Neural cell (in vitro differentiated cells): ENCODE data around the gene ATF5. TPM values are rescaled to one million over a fixed set of nuclear protein-coding genes. Genes with fewer than 3 reads are reported as not detected.

Experiments used
- H2AFZ ChIP-seq: fragments of 200-600, 300-800 bp; sonication (generic), shearing (Covaris generic); 2 replicates; pipeline ENCODE4 v1.6.0; 2014; ENCODE audit warnings: low read depth, mild to moderate bottlenecking, antibody characterized with exemption, low read length, moderate library complexity
- H3F3A ChIP-seq: fragments of 200-600 bp; shearing (Covaris generic); 2 replicates; pipeline ENCODE4 v1.6.1; 2016; ENCODE audit warnings: mild to moderate bottlenecking, moderate library complexity, mixed read lengths, antibody characterized with exemption, low read length; ENCODE audit not compliant: insufficient read depth, poor library complexity, severe bottlenecking
- H3K27ac ChIP-seq: fragments of 200-600, 300-800 bp; sonication (generic), shearing (Covaris generic); 2 replicates; pipeline ENCODE4 v1.5.1; 2014; ENCODE audit warnings: mild to moderate bottlenecking, low read length, moderate library complexity
- H3K27me3 ChIP-seq: fragments of 300-800, 200-600 bp; sonication (generic), shearing (Covaris generic); 2 replicates; pipeline ENCODE4 v1.6.0; 2014; ENCODE audit warnings: mild to moderate bottlenecking, low read depth, low read length, moderate library complexity; ENCODE audit not compliant: insufficient read depth
- H3K36me3 ChIP-seq: fragments of 300-800, 200-600 bp; sonication (generic), shearing (Covaris generic); 2 replicates; pipeline ENCODE4 v1.5.1; 2014; ENCODE audit warnings: mild to moderate bottlenecking, antibody characterized with exemption, low read length, moderate library complexity; ENCODE audit not compliant: insufficient read depth
- H3K4me2 ChIP-seq: fragments of 300-800, 200-600 bp; sonication (generic), shearing (Covaris generic); 2 replicates; pipeline ENCODE4 v1.6.0; 2014; ENCODE audit warnings: mild to moderate bottlenecking, low read length
- H3K4me3 ChIP-seq: fragments of 300-800, 200-600 bp; sonication (generic), shearing (Covaris generic); 2 replicates; pipeline ENCODE4 v1.5.1; 2014; ENCODE audit warnings: mild to moderate bottlenecking, low read length, moderate library complexity
- H3K79me2 ChIP-seq: fragments of 200-600 bp; shearing (Covaris generic); replicated peaks from 2 replicates; pipeline ENCODE4 v1.6.0; 2014; ENCODE audit warnings: mild to moderate bottlenecking, low read length, moderate library complexity; ENCODE audit not compliant: insufficient read depth
- H3K9ac ChIP-seq: fragments of 300-800, 200-600 bp; sonication (generic), shearing (Covaris generic); 2 replicates; pipeline ENCODE4 v1.6.1; 2016; ENCODE audit warnings: mild to moderate bottlenecking, low read length, mixed read lengths
- H3K9me2 ChIP-seq: fragments of 200-600 bp; shearing (Covaris generic); 2 replicates; pipeline ENCODE4 v1.6.1; 2016; ENCODE audit warnings: mild to moderate bottlenecking, low read length, mixed read lengths; ENCODE audit not compliant: insufficient read depth
- H3K9me3 ChIP-seq: fragments of 200-600, 300-800 bp; sonication (generic), shearing (Covaris generic); 2 replicates; pipeline ENCODE4 v1.6.1; 2016; ENCODE audit warnings: mild to moderate bottlenecking, mixed run types, low read length, moderate library complexity, mixed read lengths
- H4K20me1 ChIP-seq: fragments of 200-600 bp; shearing (Covaris generic); 2 replicates; pipeline ENCODE4 v1.6.1; 2016; ENCODE audit warnings: mild to moderate bottlenecking, mixed run types; ENCODE audit not compliant: insufficient read depth
- EP300 ChIP-seq: fragments of 450-650 bp; conservative IDR thresholded peaks from 2 replicates; pipeline ENCODE4 v1.6.1; 2014; ENCODE audit warnings: antibody characterized with exemption, mild to moderate bottlenecking, moderate library complexity; ENCODE audit not compliant: poor library complexity, severe bottlenecking
- EZH2 ChIP-seq: fragments of 200-600, 300-800 bp; shearing (Covaris generic), sonication (generic); IDR thresholded peaks from 2 replicates; pipeline ENCODE4 v1.6.1; 2014; ENCODE audit warnings: antibody characterized with exemption, low read length, borderline replicate concordance, mild to moderate bottlenecking; ENCODE audit not compliant: insufficient read depth, poor library complexity, severe bottlenecking
- MXI1 ChIP-seq: fragments of 450-650 bp; conservative IDR thresholded peaks from 2 replicates; pipeline ENCODE4 v1.6.1; 2014; ENCODE audit warnings: antibody characterized with exemption, mild to moderate bottlenecking; ENCODE audit not compliant: poor library complexity, severe bottlenecking
- POLR2AphosphoS5 ChIP-seq: IDR thresholded peaks from 2 replicates; pipeline ENCODE4 v1.6.1; 2012
- RAD21 ChIP-seq: fragments of 450-650 bp; conservative IDR thresholded peaks from 2 replicates; pipeline ENCODE4 v1.6.1; 2014; ENCODE audit warnings: antibody characterized with exemption, mild to moderate bottlenecking, moderate library complexity
- SMC3 ChIP-seq: fragments of 450-650 bp; conservative IDR thresholded peaks from 2 replicates; pipeline ENCODE4 v1.6.1; 2014; ENCODE audit warnings: antibody characterized with exemption, mild to moderate bottlenecking, moderate library complexity; ENCODE audit not compliant: poor library complexity
- TAF1 ChIP-seq: IDR thresholded peaks from 2 replicates; pipeline ENCODE4 v1.6.1; 2012; ENCODE audit warnings: low read depth
- polyA plus RNA-seq: library from polyadenylated mRNA; depleted of rRNA; stranded (reverse); fragments of >200 nt; gene quantifications from 2 replicates; pipeline ENCODE4 v1.2.3, GENCODE V29; 2014
- TF ChIP-seq, protein P1 (sequence below): fragments of 450-650 bp; IDR thresholded peaks from 2 replicates; pipeline ENCODE4 v1.5.1; 2014; ENCODE audit warnings: antibody characterized with exemption, mild to moderate bottlenecking, moderate library complexity; ENCODE audit not compliant: poor library complexity, severe bottlenecking
- TF ChIP-seq, protein P2 (sequence below): IDR thresholded peaks from 2 replicates; pipeline ENCODE4 v1.6.1; 2012; ENCODE audit warnings: borderline replicate concordance

Gene ATF5
- polyA plus RNA-seq, 1 donor from 2014 or later: 16.1 TPM

DNA sequence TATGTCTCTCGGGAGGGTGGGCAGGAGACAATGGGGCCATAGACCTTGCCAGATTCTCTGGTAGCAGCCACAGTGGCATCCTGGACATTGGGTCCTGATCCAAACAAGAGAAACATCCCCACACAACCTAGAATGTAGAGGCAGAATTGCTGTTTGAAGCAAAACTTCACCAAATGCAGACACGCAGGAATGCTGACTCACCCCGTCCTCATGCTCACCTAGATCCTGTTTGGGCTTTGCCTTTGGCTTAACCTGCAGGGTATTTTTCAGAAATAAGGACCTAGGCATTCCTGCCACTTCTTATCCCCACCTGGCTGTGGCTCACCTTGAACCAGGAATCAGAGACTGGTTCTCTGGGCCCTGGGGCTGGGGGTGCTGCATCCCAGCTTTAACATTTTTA, 44.2 kb upstream of the ATF5 start:
- Histone ChIP-seq H2AFZ (no peak overlapping the region), H4K20me1 (no peaks in the 10 kb centered on the region), H3K4me3 (no peak overlapping the region), H3F3A (no peaks in the 10 kb centered on the region), H3K9me2 (no peaks in the 10 kb centered on the region), H3K9me3 (peaks cover 6% of the 10 kb centered on the region), H3K4me2 (no peak overlapping the region), H3K27me3 (no peaks in the 10 kb centered on the region), H3K36me3 (peaks cover 9% of the 10 kb centered on the region), H3K79me2 (no peaks in the 10 kb centered on the region), H3K9ac (no peak overlapping the region), H3K27ac (no peak overlapping the region)
- TF ChIP-seq SMC3 (no peak), RAD21 (no peak), TAF1 (no peak), EP300 (no peak), POLR2AphosphoS5 (no peak), EZH2 (no peak), MXI1 (no peak)
- TF ChIP-seq, protein P1, sequence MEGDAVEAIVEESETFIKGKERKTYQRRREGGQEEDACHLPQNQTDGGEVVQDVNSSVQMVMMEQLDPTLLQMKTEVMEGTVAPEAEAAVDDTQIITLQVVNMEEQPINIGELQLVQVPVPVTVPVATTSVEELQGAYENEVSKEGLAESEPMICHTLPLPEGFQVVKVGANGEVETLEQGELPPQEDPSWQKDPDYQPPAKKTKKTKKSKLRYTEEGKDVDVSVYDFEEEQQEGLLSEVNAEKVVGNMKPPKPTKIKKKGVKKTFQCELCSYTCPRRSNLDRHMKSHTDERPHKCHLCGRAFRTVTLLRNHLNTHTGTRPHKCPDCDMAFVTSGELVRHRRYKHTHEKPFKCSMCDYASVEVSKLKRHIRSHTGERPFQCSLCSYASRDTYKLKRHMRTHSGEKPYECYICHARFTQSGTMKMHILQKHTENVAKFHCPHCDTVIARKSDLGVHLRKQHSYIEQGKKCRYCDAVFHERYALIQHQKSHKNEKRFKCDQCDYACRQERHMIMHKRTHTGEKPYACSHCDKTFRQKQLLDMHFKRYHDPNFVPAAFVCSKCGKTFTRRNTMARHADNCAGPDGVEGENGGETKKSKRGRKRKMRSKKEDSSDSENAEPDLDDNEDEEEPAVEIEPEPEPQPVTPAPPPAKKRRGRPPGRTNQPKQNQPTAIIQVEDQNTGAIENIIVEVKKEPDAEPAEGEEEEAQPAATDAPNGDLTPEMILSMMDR: no peak
- TF ChIP-seq, protein P2, sequence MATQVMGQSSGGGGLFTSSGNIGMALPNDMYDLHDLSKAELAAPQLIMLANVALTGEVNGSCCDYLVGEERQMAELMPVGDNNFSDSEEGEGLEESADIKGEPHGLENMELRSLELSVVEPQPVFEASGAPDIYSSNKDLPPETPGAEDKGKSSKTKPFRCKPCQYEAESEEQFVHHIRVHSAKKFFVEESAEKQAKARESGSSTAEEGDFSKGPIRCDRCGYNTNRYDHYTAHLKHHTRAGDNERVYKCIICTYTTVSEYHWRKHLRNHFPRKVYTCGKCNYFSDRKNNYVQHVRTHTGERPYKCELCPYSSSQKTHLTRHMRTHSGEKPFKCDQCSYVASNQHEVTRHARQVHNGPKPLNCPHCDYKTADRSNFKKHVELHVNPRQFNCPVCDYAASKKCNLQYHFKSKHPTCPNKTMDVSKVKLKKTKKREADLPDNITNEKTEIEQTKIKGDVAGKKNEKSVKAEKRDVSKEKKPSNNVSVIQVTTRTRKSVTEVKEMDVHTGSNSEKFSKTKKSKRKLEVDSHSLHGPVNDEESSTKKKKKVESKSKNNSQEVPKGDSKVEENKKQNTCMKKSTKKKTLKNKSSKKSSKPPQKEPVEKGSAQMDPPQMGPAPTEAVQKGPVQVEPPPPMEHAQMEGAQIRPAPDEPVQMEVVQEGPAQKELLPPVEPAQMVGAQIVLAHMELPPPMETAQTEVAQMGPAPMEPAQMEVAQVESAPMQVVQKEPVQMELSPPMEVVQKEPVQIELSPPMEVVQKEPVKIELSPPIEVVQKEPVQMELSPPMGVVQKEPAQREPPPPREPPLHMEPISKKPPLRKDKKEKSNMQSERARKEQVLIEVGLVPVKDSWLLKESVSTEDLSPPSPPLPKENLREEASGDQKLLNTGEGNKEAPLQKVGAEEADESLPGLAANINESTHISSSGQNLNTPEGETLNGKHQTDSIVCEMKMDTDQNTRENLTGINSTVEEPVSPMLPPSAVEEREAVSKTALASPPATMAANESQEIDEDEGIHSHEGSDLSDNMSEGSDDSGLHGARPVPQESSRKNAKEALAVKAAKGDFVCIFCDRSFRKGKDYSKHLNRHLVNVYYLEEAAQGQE: no peak

DNA sequence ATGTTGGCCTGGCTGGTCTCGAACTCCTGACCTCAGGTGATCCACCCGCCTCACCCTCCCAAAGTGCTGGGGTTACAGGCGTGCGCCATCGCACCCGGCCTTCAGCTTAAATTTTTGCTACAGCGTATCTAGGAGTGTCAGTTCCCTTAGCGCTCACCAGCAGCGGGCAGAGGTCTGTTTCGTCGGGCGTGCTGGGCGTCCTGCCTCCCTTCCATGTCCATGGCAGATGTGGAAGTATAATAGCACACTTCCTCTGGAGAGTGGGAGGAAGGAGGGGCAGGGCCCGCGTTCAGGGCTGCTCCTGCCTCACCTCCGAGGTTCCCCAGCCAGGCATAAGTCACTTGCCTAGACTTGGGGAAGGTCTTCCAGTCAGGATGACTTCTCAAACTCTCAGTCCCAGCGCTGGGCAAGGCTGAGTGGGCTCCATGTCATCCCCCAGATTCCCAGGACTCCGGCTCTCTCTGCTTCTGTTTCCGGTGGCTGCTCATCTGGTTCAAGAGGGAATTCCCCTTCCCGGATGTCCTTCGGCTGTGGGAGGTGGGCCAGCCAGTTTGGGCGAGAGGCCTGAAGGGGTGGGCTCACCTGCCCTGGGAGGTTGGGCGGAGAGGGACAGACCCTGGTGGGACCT, 41.9 kb upstream of the ATF5 start:
- Histone ChIP-seq H3K9ac (no peak overlapping the region), H4K20me1 (no peaks in the 10 kb centered on the region), H3K9me3 (peaks cover 6% of the 10 kb centered on the region), H3K4me3 (no peak overlapping the region), H3K27me3 (peaks cover 8% of the 10 kb centered on the region), H3F3A (no peaks in the 10 kb centered on the region), H3K79me2 (no peaks in the 10 kb centered on the region), H2AFZ (no peak overlapping the region), H3K4me2 (no peak overlapping the region), H3K27ac (no peak overlapping the region), H3K9me2 (no peaks in the 10 kb centered on the region), H3K36me3 (peaks cover 9% of the 10 kb centered on the region)
- TF ChIP-seq POLR2AphosphoS5 (no peak), TAF1 (no peak), EP300 (no peak), RAD21 (no peak), EZH2 (no peak), SMC3 (no peak), MXI1 (no peak)
- TF ChIP-seq, protein P2: no peak
- TF ChIP-seq, protein P1: no peak
